HG02884 (cell line): Measurements from ENCODE around the gene SRP14.
"Not testable (repeated sequence)": the region's sequence is repeated elsewhere in the genome, so short reads cannot be mapped to it uniquely, and the experiment has no call there.

Source experiments
- ATAC-seq: cut with Tn5 transposase; IDR thresholded peaks from one replicate; pipeline ENCODE4 v1.9.1; 2021; ENCODE audit warnings: mild to moderate bottlenecking, moderate library complexity; ENCODE audit not compliant: unreplicated experiment

SRP14 gene

DNA sequence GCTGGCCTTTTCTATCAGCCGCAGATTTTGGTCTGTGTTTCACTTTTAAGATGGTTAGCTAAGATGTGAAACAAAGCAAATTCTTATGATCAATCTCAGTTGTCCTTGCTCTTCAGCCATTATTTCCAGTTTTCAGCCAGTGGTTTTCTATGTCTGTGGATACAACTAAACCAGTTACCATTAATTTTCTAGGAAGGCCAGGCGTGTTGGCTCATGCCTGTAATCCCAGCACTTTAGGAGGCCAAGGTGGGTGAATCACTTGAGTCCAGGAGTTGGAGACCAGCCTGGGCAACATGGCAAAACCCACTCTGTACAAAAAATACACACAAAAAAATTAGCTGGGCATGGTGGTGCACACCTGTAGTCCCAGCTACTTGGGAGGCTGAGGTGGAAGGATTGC, 42.8 kb downstream of the SRP14 start:
- ATAC-seq, result not testable (repeated sequence)

DNA sequence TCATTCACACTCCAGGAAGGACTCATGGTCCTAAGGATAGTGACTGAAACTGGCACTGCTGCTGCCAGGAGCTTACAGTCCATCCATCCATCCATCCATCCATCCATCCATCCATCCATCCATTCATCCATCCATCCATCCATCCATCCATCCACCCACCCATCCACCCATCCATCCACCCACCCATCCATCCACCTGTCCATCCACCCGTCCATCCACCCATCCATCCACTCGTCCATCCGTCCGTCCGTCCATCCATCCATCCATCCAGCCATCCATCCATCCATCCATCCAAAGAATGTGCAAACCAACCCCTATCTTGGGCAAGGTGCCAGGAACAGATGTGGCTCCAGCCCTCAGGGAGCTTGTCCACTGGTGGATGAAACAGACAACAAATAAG, 46.0 kb downstream of the SRP14 start:
- not testable (repeated sequence) for ATAC-seq

DNA sequence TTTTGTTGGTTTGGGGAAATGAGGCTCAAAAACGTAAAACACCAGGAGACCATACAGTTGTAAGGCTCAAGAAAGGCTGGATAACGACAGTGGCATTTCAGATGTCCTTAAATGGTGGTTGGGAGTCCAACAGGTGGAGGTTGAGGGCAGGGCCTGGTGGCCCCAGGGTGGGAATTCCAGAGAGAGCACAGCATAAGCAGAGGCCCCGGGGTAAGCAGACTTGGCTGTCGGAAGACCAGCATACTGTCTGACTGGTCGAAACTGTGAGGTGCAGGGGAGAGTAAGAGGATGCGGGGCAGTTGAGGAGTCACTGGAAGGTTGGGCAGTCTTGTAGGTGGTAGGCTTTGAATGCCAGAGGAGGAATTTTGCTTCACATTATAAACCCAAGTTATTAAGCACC, 48.3 kb downstream of the SRP14 start:
- no peak for ATAC-seq

DNA sequence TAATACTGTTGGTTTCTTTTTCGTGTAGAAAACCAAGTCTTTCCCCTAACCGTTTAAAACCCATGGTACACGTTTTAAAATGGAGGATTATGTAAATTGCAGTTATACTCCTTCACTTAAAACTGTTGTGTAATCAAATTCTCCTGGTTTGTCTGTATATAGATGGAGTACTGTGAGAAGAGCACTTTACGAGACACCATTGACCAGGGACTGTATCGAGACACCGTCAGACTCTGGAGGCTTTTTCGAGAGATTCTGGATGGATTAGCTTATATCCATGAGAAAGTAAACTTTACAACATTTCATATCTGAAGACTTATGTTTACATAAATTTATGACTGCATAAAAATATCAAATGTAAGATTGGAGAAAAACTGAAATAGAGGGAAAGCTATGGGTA, 51.2 kb downstream of the SRP14 start:
- no peak for ATAC-seq
